OCI-LY3 (cell line): ENCODE results near the gene CTNNA1.

ENCODE experiments used
- EZH2phosphoT487 ChIP-seq: fragments of 200-600 bp; shearing (Covaris generic); IDR thresholded peaks from 2 replicates; pipeline ENCODE4 v1.6.1; 2018; ENCODE audit warnings: antibody characterized with exemption, mixed run types, low read depth
- TF ChIP-seq, protein P1 (sequence below): fragments of 200-600, 300-600 bp; sonication (generic); IDR thresholded peaks from 2 replicates; pipeline ENCODE4 v1.5.1; 2014; ENCODE audit warnings: antibody characterized with exemption, low read length, low read depth

DNA sequence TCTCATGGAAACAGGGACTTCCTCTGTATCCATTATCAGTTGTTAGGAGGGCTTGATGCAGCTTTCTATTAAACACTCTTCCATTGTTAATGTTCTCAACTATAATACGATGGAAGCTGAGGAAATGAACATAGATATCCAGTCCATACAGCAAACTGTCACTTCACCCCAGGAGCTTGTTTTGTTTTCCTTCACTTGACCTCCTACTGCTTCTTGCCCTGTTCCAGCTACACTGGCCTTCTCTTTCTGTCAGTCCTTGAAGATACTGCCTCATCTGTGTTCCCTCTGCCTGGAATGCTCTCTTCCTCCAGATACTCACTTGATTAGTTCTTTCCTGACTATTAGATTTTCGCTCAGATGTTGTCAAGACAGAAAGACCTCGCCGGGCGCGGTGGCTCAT, 17.1 kb downstream of the CTNNA1 start:
- TF ChIP-seq, protein P1, sequence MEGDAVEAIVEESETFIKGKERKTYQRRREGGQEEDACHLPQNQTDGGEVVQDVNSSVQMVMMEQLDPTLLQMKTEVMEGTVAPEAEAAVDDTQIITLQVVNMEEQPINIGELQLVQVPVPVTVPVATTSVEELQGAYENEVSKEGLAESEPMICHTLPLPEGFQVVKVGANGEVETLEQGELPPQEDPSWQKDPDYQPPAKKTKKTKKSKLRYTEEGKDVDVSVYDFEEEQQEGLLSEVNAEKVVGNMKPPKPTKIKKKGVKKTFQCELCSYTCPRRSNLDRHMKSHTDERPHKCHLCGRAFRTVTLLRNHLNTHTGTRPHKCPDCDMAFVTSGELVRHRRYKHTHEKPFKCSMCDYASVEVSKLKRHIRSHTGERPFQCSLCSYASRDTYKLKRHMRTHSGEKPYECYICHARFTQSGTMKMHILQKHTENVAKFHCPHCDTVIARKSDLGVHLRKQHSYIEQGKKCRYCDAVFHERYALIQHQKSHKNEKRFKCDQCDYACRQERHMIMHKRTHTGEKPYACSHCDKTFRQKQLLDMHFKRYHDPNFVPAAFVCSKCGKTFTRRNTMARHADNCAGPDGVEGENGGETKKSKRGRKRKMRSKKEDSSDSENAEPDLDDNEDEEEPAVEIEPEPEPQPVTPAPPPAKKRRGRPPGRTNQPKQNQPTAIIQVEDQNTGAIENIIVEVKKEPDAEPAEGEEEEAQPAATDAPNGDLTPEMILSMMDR, result no peak
- no peak for TF ChIP-seq EZH2phosphoT487
